GM12875 (cell line): Measurements from ENCODE around the gene PHLDA3.

Experiments used
- H3K4me3 ChIP-seq: one replicate; pipeline ENCODE4 v1.5.1; 2011; ENCODE audit warnings: low read depth, low read length, control low read depth
- TF ChIP-seq, protein P1 (sequence below): IDR thresholded peaks from 2 replicates; pipeline ENCODE4 v1.5.1; 2011; ENCODE audit warnings: low read depth, mild to moderate bottlenecking, control low read depth, inconsistent platforms, low read length, moderate library complexity, borderline replicate concordance; ENCODE audit not compliant: insufficient read depth

PHLDA3 gene

GRCh38 chr1:201502511-201502857, 33.5 kb upstream of the PHLDA3 start:
- TF ChIP-seq, protein P1, sequence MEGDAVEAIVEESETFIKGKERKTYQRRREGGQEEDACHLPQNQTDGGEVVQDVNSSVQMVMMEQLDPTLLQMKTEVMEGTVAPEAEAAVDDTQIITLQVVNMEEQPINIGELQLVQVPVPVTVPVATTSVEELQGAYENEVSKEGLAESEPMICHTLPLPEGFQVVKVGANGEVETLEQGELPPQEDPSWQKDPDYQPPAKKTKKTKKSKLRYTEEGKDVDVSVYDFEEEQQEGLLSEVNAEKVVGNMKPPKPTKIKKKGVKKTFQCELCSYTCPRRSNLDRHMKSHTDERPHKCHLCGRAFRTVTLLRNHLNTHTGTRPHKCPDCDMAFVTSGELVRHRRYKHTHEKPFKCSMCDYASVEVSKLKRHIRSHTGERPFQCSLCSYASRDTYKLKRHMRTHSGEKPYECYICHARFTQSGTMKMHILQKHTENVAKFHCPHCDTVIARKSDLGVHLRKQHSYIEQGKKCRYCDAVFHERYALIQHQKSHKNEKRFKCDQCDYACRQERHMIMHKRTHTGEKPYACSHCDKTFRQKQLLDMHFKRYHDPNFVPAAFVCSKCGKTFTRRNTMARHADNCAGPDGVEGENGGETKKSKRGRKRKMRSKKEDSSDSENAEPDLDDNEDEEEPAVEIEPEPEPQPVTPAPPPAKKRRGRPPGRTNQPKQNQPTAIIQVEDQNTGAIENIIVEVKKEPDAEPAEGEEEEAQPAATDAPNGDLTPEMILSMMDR = no peak
- H3K4me3 ChIP-seq = no peak overlapping the region

DNA sequence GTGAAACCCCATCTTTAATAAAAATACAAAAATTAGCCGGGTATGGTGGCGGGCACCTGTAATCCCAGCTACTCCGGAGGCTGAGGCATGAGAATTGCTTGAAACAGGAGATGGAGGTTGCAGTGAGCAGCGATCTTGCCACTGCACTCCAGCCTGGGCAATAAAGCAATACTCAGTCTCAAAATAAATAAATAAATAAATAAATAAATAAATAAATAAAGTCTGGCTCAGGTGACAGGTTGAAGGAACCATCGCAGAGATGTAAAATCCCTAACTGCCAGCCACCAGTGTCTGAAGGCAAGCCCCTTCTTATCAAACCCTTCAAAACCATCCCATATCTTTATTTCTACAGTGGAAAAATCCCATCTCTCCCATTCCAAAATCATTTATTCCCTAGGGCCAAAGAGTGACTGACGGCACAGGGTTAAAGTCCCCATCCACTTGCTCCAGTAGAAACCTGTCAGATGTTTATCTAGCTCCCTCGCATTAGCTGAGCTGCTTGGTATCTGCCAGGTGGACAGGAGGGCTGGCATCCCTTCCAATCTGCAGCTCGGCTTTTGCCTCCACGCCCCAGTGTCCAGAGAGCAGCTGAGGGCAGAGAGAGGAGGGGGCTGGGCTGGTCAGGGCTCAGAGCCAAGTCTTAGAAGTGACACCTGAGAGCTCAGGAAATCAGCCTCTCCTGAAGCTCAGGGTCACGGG, 33.0 kb upstream of the PHLDA3 start:
- TF ChIP-seq, protein P1 = no peak

GRCh38 chr1:201501144-201501543, 32.2 kb upstream of the PHLDA3 start:
- no peak overlapping the region for H3K4me3 ChIP-seq
- TF ChIP-seq, protein P1 = no peak

More for the DNA sequence above, 33.0 kb upstream of the PHLDA3 start:
- H3K4me3 ChIP-seq = no peak overlapping the region

DNA sequence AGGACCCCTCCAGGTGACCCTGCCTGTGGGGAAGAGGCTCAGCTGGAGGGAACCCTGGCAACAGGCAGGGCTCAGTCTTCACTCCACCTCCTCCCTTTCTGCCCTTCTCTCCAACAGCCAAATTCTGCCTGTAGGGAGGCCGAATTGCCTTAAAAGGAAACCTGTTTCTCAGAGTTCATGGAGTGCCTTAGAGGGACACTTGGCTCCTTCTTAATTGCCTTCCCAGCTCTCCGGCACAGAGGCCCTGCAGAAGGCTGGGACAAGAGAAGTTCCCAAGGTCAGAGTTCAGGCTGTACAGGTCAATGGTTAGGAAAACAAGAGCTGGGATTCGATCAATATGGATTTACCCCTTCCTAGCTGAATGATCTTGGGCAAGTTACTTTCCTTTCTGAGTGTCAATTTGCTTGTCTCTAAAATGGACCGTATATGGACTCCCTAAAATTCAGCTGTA, 31.7 kb upstream of the PHLDA3 start:
- no peak overlapping the region for H3K4me3 ChIP-seq
- TF ChIP-seq, protein P1 = no peak

DNA sequence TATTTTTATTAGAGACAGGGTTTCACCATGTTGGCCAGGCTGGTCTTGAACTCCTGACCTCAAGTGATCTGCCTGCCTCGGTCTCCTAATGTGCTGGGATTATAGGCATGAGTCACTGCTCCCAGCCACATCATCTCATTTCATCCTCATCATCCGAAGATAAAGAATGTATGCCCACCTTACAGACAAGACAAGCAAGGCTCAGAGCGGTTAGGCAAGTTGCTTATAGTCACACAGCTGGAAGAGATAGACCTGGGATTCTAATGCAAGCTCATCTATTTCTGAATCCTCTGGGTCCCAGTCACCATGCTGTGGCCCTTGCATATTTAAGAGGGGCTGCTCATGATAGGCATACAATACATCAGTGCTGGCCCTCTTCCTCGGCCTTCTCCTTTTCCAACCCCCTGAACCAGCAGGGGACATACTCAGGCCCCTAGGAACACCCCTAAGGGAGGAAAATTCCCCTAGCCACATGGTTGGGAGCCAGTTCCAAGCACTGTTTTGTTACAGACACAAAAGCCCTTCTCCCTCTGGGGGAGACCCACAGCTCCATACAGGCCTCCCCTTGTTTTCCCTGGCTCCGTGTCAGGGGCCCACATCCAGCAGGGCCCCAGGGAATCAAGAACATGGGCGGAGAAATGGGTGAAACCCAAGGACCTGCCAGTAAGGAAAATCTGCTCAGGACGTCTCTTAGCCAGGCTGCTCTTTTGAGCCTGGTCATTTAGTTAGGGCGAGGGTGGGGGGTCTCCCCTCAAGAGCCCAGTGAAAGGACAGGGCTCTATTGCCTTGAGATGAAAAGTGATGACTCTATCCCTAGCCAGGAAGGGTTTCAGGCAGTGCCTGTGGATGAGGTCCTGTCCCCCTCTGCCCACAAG, 31.0 kb upstream of the PHLDA3 start:
- H3K4me3 ChIP-seq = no peak overlapping the region
- TF ChIP-seq, protein P1 = no peak

DNA sequence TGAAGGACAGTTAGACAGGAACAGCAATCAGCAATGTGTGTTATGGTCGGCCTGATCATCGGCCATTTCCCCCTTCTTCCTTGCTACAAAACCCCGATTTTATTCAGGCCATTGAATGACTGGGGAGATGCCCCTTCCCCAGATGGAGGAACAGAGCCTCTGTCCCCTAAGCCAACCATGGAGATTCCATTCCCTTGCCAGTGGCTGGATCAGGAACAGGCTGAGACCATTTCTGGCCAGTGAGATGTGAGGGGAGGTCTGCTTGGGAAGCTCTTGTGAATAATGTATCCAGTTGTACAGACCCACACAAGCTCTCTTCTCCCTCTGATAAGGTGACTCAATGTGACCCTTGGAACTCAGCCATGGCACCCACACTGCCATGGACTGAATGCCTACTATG, 30.2 kb upstream of the PHLDA3 start:
- TF ChIP-seq, protein P1 = no peak
- H3K4me3 ChIP-seq = no peak overlapping the region
